MM.1S (cell line): ENCODE data around the gene MORN5.

Experiments
- DNase-seq: peaks from one replicate; pipeline ENCODE4 v3.0.0-alpha.2; 2015
- H2AFZ ChIP-seq: fragments of 300-600 bp; sonication (generic); 2 replicates; pipeline ENCODE4 v1.6.0; 2016; ENCODE audit warnings: antibody characterized with exemption, low read length
- H3F3A ChIP-seq: fragments of 300-600 bp; sonication (generic); 2 replicates; pipeline ENCODE4 v1.6.1; 2016; ENCODE audit warnings: mild to moderate bottlenecking, antibody characterized with exemption, low read length, moderate library complexity, mixed read lengths; ENCODE audit not compliant: insufficient read depth
- H3K27ac ChIP-seq: fragments of 300-600 bp; sonication (generic); 2 replicates; pipeline ENCODE4 v1.5.1; 2016; ENCODE audit warnings: mild to moderate bottlenecking, low read length
- H3K27me3 ChIP-seq: fragments of 300-600 bp; sonication (generic); replicated peaks from 2 replicates; pipeline ENCODE4 v1.6.0; 2016; ENCODE audit warnings: low read length; ENCODE audit not compliant: insufficient read depth
- H3K36me3 ChIP-seq: fragments of 300-600 bp; sonication (generic); replicated peaks from 2 replicates; pipeline ENCODE4 v1.6.1; 2016; ENCODE audit warnings: mild to moderate bottlenecking, low read length, mixed read lengths; ENCODE audit not compliant: insufficient read depth
- H3K4me1 ChIP-seq: fragments of 300-600 bp; sonication (generic); 2 replicates; pipeline ENCODE4 v1.6.1; 2016; ENCODE audit warnings: low read length, mixed read lengths
- H3K4me2 ChIP-seq: fragments of 300-600 bp; sonication (generic); 2 replicates; pipeline ENCODE4 v1.6.0; 2016; ENCODE audit warnings: low read depth, low read length
- H3K4me3 ChIP-seq: fragments of 300-600 bp; sonication (generic); 2 replicates; pipeline ENCODE4 v1.5.1; 2016; ENCODE audit warnings: low read length, mixed read lengths
- H3K79me2 ChIP-seq: fragments of 300-600 bp; sonication (generic); 2 replicates; pipeline ENCODE4 v1.6.1; 2016; ENCODE audit warnings: mixed run types, low read length, mixed read lengths
- H3K9ac ChIP-seq: fragments of 300-600 bp; sonication (generic); 2 replicates; pipeline ENCODE4 v1.6.1; 2016; ENCODE audit warnings: low read length, mixed read lengths
- H3K9me2 ChIP-seq: fragments of 300-600 bp; sonication (generic); replicated peaks from 2 replicates; pipeline ENCODE4 v1.6.1; 2016; ENCODE audit warnings: mild to moderate bottlenecking, low read length, mixed read lengths; ENCODE audit not compliant: insufficient read depth
- H3K9me3 ChIP-seq: fragments of 300-600 bp; sonication (generic); replicated peaks from 2 replicates; pipeline ENCODE4 v1.6.1; 2016; ENCODE audit warnings: mild to moderate bottlenecking, low read length, mixed read lengths; ENCODE audit not compliant: insufficient read depth
- H4K20me1 ChIP-seq: fragments of 300-600 bp; sonication (generic); 2 replicates; pipeline ENCODE4 v1.6.1; 2016; ENCODE audit warnings: mild to moderate bottlenecking, low read length, moderate library complexity, mixed read lengths; ENCODE audit not compliant: insufficient read depth
- CTCF ChIP-seq: fragments of 300-600 bp; sonication (generic); IDR thresholded peaks from 2 replicates; pipeline ENCODE4 v1.5.1; 2016; ENCODE audit warnings: antibody characterized with exemption, low read length, mixed read lengths
- EZH2 ChIP-seq: fragments of 300-600 bp; sonication (generic); optimal IDR thresholded peaks from 2 replicates; pipeline ENCODE3; 2017; ENCODE audit warnings: low read depth, mild to moderate bottlenecking, antibody characterized with exemption, low read length, mixed read lengths
- EZH2phosphoT487 ChIP-seq: fragments of 300-600 bp; sonication (generic); IDR thresholded peaks from 2 replicates; pipeline ENCODE4 v1.6.1; 2018; ENCODE audit warnings: antibody characterized with exemption, low read length

Gene MORN5

GRCh38 chr9:122190597-122191381 is 31.1 kb downstream of the MORN5 start:
- Histone ChIP-seq H2AFZ (no peak overlapping the region), H3F3A (no peaks in the 10 kb centered on the region), H3K4me3 (no peak overlapping the region), H3K36me3 (no peaks in the 10 kb centered on the region), H3K4me1 (no peaks in the 10 kb centered on the region), H3K9me3 (no peaks in the 10 kb centered on the region), H3K9me2 (no peaks in the 10 kb centered on the region), H3K4me2 (no peak overlapping the region), H3K9ac (no peak overlapping the region), H4K20me1 (no peaks in the 10 kb centered on the region), H3K27me3 (no peaks in the 10 kb centered on the region), H3K79me2 (no peaks in the 10 kb centered on the region), H3K27ac (no peak overlapping the region)
- TF ChIP-seq CTCF (no peak), EZH2 (no peak), EZH2phosphoT487 (no peak)
- DNase-seq = no peak

- no peak overlapping the region for H3K4me3 ChIP-seq
- no peak overlapping the region for H2AFZ ChIP-seq
- no peaks in the 10 kb centered on the region for H4K20me1 ChIP-seq
- no peak overlapping the region for H3K4me2 ChIP-seq
- no peaks in the 10 kb centered on the region for H3F3A ChIP-seq
- TF ChIP-seq CTCF (no peak), EZH2phosphoT487 (no peak), EZH2 (no peak)
- no peaks in the 10 kb centered on the region for H3K4me1 ChIP-seq
- H3K36me3 ChIP-seq = no peaks in the 10 kb centered on the region
- no peaks in the 10 kb centered on the region for H3K27me3 ChIP-seq
- no peaks in the 10 kb centered on the region for H3K9me2 ChIP-seq
- H3K9me3 ChIP-seq = no peaks in the 10 kb centered on the region
- no peaks in the 10 kb centered on the region for H3K79me2 ChIP-seq
- H3K27ac ChIP-seq = no peak overlapping the region
- no peak overlapping the region for H3K9ac ChIP-seq
- no peak for DNase-seq
These were observed 31.9 kb downstream of the MORN5 start for GRCh38 chr9:122191584-122191983.

DNA sequence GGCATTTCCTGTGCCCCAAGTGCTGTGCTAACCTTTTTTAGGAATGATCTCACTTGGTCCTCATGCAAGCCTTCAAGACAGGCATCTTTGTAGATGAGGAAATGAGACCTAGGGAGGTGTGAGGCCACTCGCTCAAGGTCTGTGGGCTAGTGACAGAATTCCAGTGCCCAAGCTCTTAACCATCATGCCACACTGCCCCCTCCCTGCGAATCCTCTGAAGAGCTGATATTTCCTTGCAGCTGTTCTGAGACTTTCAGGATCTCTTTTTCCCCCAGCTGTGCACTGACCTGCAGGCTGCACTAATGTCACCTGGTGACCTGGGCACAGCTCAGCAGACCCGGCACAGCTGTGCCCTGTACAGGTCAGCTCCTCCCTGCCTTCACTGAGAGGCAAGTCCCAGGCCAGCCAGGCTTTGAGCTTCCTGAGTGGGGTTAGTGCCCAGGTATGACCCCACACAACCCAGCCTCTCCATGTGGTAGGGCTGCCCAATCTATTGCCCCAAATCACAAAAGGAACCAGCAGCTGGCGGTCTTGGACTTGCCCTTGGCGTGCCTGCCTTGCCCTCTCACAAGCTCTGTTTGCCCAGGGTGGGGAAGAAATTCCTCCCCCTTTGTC is 32.7 kb downstream of the MORN5 start:
- H3K9me2 ChIP-seq = no peaks in the 10 kb centered on the region
- H3K4me3 ChIP-seq = no peak overlapping the region
- H3K4me2 ChIP-seq = no peak overlapping the region
- no peaks in the 10 kb centered on the region for H3K36me3 ChIP-seq
- peak; percentile 30 for DNase-seq
- H3K27me3 ChIP-seq = no peaks in the 10 kb centered on the region
- no peaks in the 10 kb centered on the region for H3F3A ChIP-seq
- no peaks in the 10 kb centered on the region for H3K4me1 ChIP-seq
- TF ChIP-seq EZH2phosphoT487 (no peak), EZH2 (no peak), CTCF (peak; percentile 8; the same call in 1 of the 2 replicates)
- H4K20me1 ChIP-seq = no peaks in the 10 kb centered on the region
- H3K9me3 ChIP-seq = no peaks in the 10 kb centered on the region
- H3K9ac ChIP-seq = no peak overlapping the region
- H3K27ac ChIP-seq = no peak overlapping the region
- no peaks in the 10 kb centered on the region for H3K79me2 ChIP-seq
- H2AFZ ChIP-seq = no peak overlapping the region
